ENCODE data around the gene EGF. TPM values are rescaled to one million over a fixed set of nuclear protein-coding genes. Genes with fewer than 3 reads are reported as not detected.

Gene EGF
- total RNA-seq, 1 experiment from 2014 or later = 1.5 TPM

- TF ChIP-seq CTCF (conservative IDR thresholded peaks at IDR 0.05) = no peak
- no peak overlapping the region for H3K14ac ChIP-seq (ENCODE audit: insufficient read depth, low read length)
- WGBS (ENCODE audit: extremely low coverage, insufficient read length, low lambda C conversion rate) = no CpG with 5 or more reads among the region's 1 CpG
Observed at GRCh38 chr4:110041735-110042134, 129.1 kb downstream of the EGF start.

More at GRCh38 chr4:110041735-110042134, 129.1 kb downstream of the EGF start:
- H3K23me2 ChIP-seq (ENCODE audit: insufficient read length, low read depth, low read length, poor library complexity, severe bottlenecking) = no peaks in the 10 kb centered on the region
- H3K4me2 ChIP-seq (ENCODE audit: insufficient read depth, insufficient read length, low read length) = no peak overlapping the region
- Mint-ChIP-seq H3K4me1 (peaks cover 10 to 14% of the 10 kb centered on the region in 2 experiments), H3K36me3 (ENCODE audit: insufficient read depth in 1 of 3, low read depth in 3 of 3) (no peaks in the 10 kb centered on the region), H3K27ac (0 out of 7 replicates have a peak overlapping the region, but pooled peaks of 1 of the 3 experiments have one; percentile 52), H3K9me3 (no peaks in the 10 kb centered on the region), H3K4me3 (no peak overlapping the region), H3K27me3 (ENCODE audit: low read depth) (no peaks in the 10 kb centered on the region; the same call in 1 of the 2 replicates)
- H3K56ac ChIP-seq (ENCODE audit: insufficient read length, low read depth, low read length) = no peak overlapping the region
- no peak overlapping the region for H2BK12ac ChIP-seq (ENCODE audit: insufficient read length, low read depth, low read length)
- no peak overlapping the region for H2BK120ac ChIP-seq (ENCODE audit: low read depth, low read length, poor library complexity, severe bottlenecking)
- no peaks in the 10 kb centered on the region for H3K79me1 ChIP-seq (ENCODE audit: insufficient read depth, low read depth, low read length, poor library complexity, severe bottlenecking)
- H4K5ac ChIP-seq (ENCODE audit: insufficient read length, low read depth, low read length) = no peak overlapping the region
- no peak overlapping the region for H3T11ph ChIP-seq (ENCODE audit: low read length)
- no peaks in the 10 kb centered on the region for H3K79me2 ChIP-seq (ENCODE audit: insufficient read depth, low read length)
- no peak overlapping the region for H3K18ac ChIP-seq (ENCODE audit: insufficient read length, low read depth, low read length)
- H2BK15ac ChIP-seq (ENCODE audit: low read depth, low read length) = no peak overlapping the region
- H3K23ac ChIP-seq (ENCODE audit: insufficient read length, low read depth, low read length) = no peak overlapping the region
- H2BK5ac ChIP-seq (ENCODE audit: insufficient read length, low read length) = no peak overlapping the region
- H4K8ac ChIP-seq (replicated peaks; ENCODE audit: insufficient read length, low read depth, low read length) = no peak overlapping the region
- H3K4ac ChIP-seq (ENCODE audit: low read depth, low read length) = no peak overlapping the region
- no peak overlapping the region for H3K9ac ChIP-seq (ENCODE audit: extremely low read depth, insufficient read length, low read length)
- no peak overlapping the region for H3K27ac ChIP-seq (ENCODE audit: insufficient read length, low read depth, low read length)
- H3K9me3 ChIP-seq (ENCODE audit: control insufficient read depth, low read depth, low read length) = no peaks in the 10 kb centered on the region
- H2AFZ ChIP-seq (ENCODE audit: low read length) = no peak overlapping the region
- H2AK5ac ChIP-seq (ENCODE audit: insufficient read length, low read length) = no peak overlapping the region
- H3K4me1 ChIP-seq (ENCODE audit: insufficient read depth, low read length) = no peaks in the 10 kb centered on the region
- H3K27me3 ChIP-seq (ENCODE audit: insufficient read depth, low read length) = no peaks in the 10 kb centered on the region
- DNase-seq = no peak
- no peak overlapping the region for H4K91ac ChIP-seq (ENCODE audit: insufficient read length, low read depth, low read length)
- no peak overlapping the region for H2BK20ac ChIP-seq (ENCODE audit: low read depth, low read length, poor library complexity, severe bottlenecking)
- no peaks in the 10 kb centered on the region for H4K20me1 ChIP-seq (ENCODE audit: control insufficient read depth, insufficient read depth, insufficient read length)
